ENCODE results near the gene EMC9. TPM values are rescaled to one million over a fixed set of nuclear protein-coding genes. Genes with fewer than 3 reads are reported as not detected.
A peak's percentile ranks its signal among the peaks of the same experiment; 100 is the strongest.

EMC9 gene
- total and polyA plus RNA-seq, 10 of the 15 experiments (the other 5 are each of a cell fraction or from before 2014, with no cell fraction given), result 15.3 to 60.5 (median 30.3) TPM

DNA sequence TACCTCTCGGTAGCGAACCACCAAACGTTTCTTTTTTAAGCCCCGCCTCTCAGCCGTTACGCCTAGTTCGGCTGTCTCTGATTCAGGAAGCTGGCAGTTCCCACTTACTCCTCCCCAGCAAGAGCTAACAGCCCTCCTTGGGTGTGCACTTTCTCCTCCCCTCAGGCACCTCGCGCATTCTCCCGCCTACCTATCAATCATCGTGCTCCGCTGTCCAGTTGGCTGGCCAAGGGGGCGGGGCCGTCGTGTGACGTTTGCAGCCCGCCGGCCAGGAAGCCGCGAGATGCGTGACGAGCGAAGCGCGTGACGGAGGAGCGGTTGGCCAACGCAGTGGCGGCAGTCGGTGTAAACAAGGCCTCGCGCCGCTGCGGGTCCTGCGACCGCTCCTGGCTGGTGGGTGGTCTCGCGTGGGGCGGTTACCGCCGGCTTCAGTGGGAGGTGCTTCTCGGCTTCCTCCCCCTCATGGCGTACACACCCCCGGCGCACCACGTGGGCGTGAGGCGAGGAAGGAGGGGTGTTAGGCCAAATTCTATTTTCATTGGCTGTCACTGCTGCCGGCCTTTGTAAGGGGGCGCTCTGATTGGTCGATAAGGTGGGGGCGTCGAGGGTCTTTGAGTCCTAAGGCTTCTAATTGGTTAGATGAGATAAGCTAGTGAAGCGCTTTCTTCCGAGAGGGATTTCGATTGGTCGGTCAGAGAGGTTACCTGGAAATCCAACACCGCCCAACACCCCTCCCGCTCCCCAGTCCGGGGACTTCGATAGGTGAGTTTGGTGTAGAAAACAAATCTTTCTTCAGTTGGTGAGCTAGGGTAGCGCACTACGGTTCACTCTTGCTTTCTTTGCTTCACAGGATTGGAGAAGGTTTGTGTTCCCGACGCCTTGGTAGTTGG, 26.6 kb downstream of the EMC9 start, which contains the start of the genes DCAF11 and NRL (continued):
- TF ChIP-seq TCF7 (IDR thresholded peaks at IDR 0.05; ENCODE audit: borderline replicate concordance), result no peak
- 0 out of 4 replicates have a peak, but pooled peaks of 1 of the 2 experiments have one; percentile 3 for TF ChIP-seq ETV6 (conservative IDR thresholded peaks at IDR 0.05 in 1 of 2, IDR thresholded peaks at IDR 0.05 in 1 of 2; ENCODE audit: borderline replicate concordance in 1 of 2, low read depth in 1 of 2)
- TF ChIP-seq PBX3 (IDR thresholded peaks at IDR 0.05; ENCODE audit: insufficient replicate concordance, low read depth, low read length), result peak; percentile 96
- TF ChIP-seq, protein P1, sequence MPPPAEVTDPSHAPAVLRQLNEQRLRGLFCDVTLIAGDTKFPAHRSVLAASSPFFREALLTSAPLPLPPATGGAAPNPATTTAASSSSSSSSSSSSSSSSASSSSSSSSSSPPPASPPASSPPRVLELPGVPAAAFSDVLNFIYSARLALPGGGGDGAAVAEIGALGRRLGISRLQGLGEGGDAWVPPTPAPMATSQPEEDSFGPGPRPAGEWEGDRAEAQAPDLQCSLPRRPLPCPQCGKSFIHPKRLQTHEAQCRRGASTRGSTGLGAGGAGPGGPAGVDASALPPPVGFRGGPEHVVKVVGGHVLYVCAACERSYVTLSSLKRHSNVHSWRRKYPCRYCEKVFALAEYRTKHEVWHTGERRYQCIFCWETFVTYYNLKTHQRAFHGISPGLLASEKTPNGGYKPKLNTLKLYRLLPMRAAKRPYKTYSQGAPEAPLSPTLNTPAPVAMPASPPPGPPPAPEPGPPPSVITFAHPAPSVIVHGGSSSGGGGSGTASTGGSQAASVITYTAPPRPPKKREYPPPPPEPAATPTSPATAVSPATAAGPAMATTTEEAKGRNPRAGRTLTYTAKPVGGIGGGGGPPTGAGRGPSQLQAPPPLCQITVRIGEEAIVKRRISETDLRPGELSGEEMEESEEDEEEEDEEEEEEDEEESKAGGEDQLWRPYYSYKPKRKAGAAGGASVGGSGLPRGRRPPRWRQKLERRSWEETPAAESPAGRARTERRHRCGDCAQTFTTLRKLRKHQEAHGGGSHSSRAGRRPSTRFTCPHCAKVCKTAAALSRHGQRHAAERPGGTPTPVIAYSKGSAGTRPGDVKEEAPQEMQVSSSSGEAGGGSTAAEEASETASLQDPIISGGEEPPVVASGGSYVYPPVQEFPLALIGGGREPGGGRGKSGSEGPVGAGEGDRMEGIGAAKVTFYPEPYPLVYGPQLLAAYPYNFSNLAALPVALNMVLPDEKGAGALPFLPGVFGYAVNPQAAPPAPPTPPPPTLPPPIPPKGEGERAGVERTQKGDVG (CRISPR knock-in tag; IDR thresholded peaks at IDR 0.05), result no peak
- TF ChIP-seq, protein P2, sequence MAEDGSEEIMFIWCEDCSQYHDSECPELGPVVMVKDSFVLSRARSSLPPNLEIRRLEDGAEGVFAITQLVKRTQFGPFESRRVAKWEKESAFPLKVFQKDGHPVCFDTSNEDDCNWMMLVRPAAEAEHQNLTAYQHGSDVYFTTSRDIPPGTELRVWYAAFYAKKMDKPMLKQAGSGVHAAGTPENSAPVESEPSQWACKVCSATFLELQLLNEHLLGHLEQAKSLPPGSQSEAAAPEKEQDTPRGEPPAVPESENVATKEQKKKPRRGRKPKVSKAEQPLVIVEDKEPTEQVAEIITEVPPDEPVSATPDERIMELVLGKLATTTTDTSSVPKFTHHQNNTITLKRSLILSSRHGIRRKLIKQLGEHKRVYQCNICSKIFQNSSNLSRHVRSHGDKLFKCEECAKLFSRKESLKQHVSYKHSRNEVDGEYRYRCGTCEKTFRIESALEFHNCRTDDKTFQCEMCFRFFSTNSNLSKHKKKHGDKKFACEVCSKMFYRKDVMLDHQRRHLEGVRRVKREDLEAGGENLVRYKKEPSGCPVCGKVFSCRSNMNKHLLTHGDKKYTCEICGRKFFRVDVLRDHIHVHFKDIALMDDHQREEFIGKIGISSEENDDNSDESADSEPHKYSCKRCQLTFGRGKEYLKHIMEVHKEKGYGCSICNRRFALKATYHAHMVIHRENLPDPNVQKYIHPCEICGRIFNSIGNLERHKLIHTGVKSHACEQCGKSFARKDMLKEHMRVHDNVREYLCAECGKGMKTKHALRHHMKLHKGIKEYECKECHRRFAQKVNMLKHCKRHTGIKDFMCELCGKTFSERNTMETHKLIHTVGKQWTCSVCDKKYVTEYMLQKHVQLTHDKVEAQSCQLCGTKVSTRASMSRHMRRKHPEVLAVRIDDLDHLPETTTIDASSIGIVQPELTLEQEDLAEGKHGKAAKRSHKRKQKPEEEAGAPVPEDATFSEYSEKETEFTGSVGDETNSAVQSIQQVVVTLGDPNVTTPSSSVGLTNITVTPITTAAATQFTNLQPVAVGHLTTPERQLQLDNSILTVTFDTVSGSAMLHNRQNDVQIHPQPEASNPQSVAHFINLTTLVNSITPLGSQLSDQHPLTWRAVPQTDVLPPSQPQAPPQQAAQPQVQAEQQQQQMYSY (CRISPR knock-in tag; IDR thresholded peaks at IDR 0.05), result no peak
- no peak; the same call in none of the 2 replicates for TF ChIP-seq CBFB (IDR thresholded peaks at IDR 0.05; ENCODE audit: low read depth)
- TF ChIP-seq BACH1 (IDR thresholded peaks at IDR 0.05; ENCODE audit: borderline replicate concordance), result peak; percentile 96
- peak; percentile 49; the same call in 1 of the 2 replicates for TF ChIP-seq PAX5 (IDR thresholded peaks at IDR 0.05; ENCODE audit: borderline replicate concordance, low read depth, low read length)
- TF ChIP-seq NR2C2 (IDR thresholded peaks at IDR 0.05; ENCODE audit: borderline replicate concordance, control insufficient read depth, insufficient read length, low read depth), result no peak
- TF ChIP-seq YBX1 (IDR thresholded peaks at IDR 0.05), result no peak
- TF ChIP-seq RFX5 (IDR thresholded peaks at IDR 0.05; ENCODE audit: low read depth, low read length), result peak; percentile 86
- no peak for TF ChIP-seq PAX8 (IDR thresholded peaks at IDR 0.05)
- no peak for TF ChIP-seq ZNF384 (IDR thresholded peaks at IDR 0.05; ENCODE audit: borderline replicate concordance, low read depth, low read length)
- no peak for TF ChIP-seq MEF2A (IDR thresholded peaks at IDR 0.05; ENCODE audit: insufficient read depth, low read depth, low read length)
- no peak for TF ChIP-seq EP300 (IDR thresholded peaks at IDR 0.05; ENCODE audit: borderline replicate concordance in 1 of 2, control insufficient read depth in 1 of 2, low read depth in 2 of 2, low read length in 2 of 2)
- peak; percentile 96 for TF ChIP-seq DPF2 (IDR thresholded peaks at IDR 0.05)
- no peak for TF ChIP-seq MTA3 (IDR thresholded peaks at IDR 0.05; ENCODE audit: borderline replicate concordance, low read length)
- TF ChIP-seq IRF3 (IDR thresholded peaks at IDR 0.05), result peak; percentile 97
- peak; percentile 23 for TF ChIP-seq IKZF1 (conservative IDR thresholded peaks at IDR 0.05)
- no peak; the same call in 1 of the 2 replicates for TF ChIP-seq PML (IDR thresholded peaks at IDR 0.05; ENCODE audit: low read length)
